Esophagus muscularis mucosa (tissue), 3 donors: ENCODE data around the gene LHX3.

Experiments used
- POLR2A ChIP-seq: fragments of 450-650 bp; IDR thresholded peaks from one replicate; pipeline ENCODE4 v1.6.1; 2017; ENCODE audit warnings: antibody characterized with exemption, moderate library complexity, mild to moderate bottlenecking, low read depth
- TF ChIP-seq, protein P1 (sequence below), 3 experiments: fragments of 200-600 bp in 2 of 3; fragments of 450-650 bp in 1 of 3; sonication (generic) in 2 of 3; IDR thresholded peaks; one replicate each; pipeline ENCODE4 v1.5.1; 2017 to 2019; ENCODE audit warnings: antibody characterized with exemption in 3 of 3, mild to moderate bottlenecking in 2 of 3, moderate library complexity in 1 of 3

DNA sequence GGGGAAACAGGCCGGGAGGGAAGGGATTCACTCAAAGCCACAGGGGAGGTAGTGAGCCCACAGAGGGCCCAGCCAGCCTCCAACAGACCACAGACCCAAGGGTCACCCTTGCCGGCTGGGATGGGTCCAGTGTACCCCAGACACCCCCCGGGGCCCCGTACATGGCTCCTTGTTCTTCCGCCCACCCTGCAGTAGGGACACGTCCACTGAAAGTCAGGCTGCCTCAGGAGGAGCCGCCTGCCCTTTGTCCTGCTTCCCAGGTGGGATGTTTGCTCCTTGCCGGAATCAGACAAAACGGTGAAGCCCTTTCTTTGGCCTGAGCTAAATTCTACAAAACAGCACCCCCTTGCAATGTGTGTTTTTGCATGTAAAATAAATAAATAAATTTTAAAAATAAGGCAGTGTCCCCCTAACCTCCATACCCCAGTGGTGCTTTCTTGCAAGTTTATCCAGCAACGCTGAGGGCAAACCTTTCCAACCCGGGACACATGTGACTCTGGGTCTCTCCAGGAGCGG is 25.8 kb downstream of the LHX3 start:
- TF ChIP-seq, protein P1, sequence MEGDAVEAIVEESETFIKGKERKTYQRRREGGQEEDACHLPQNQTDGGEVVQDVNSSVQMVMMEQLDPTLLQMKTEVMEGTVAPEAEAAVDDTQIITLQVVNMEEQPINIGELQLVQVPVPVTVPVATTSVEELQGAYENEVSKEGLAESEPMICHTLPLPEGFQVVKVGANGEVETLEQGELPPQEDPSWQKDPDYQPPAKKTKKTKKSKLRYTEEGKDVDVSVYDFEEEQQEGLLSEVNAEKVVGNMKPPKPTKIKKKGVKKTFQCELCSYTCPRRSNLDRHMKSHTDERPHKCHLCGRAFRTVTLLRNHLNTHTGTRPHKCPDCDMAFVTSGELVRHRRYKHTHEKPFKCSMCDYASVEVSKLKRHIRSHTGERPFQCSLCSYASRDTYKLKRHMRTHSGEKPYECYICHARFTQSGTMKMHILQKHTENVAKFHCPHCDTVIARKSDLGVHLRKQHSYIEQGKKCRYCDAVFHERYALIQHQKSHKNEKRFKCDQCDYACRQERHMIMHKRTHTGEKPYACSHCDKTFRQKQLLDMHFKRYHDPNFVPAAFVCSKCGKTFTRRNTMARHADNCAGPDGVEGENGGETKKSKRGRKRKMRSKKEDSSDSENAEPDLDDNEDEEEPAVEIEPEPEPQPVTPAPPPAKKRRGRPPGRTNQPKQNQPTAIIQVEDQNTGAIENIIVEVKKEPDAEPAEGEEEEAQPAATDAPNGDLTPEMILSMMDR (IDR thresholded peaks at IDR 0.05) = no peak
- TF ChIP-seq POLR2A = no peak
